ENCODE measurements around the gene GJB5. TPM values are rescaled to one million over a fixed set of nuclear protein-coding genes. Genes with fewer than 3 reads are reported as not detected.

Gene GJB5
- total RNA-seq, 1 donor from 2014 or later, result not detected

DNA sequence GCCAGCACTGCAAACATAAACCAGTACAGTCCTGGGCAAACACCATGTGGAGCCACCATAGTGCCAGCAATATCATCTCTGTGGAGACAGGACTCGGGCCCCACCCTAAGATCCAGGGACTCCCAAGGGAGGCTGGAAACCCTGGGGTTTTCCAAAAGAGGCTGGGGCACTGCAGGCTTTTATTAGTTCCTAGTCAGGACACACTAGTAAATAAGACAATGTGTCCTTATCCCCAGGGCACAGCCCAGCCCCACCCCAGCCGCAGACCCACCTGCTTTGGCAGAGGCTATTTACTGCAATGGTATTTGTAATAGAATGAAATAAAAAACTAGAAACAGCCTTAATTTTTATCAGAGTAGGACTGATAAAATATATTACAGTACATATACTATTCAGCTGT lies 25.7 kb downstream of the GJB5 start:
- peak in 1 of 2 donors; percentile 30 for DNase-seq (ENCODE audit: low spot score in 2 of 2)
- peaks cover 6% of the 10 kb centered on the region for H3K27me3 ChIP-seq

DNA sequence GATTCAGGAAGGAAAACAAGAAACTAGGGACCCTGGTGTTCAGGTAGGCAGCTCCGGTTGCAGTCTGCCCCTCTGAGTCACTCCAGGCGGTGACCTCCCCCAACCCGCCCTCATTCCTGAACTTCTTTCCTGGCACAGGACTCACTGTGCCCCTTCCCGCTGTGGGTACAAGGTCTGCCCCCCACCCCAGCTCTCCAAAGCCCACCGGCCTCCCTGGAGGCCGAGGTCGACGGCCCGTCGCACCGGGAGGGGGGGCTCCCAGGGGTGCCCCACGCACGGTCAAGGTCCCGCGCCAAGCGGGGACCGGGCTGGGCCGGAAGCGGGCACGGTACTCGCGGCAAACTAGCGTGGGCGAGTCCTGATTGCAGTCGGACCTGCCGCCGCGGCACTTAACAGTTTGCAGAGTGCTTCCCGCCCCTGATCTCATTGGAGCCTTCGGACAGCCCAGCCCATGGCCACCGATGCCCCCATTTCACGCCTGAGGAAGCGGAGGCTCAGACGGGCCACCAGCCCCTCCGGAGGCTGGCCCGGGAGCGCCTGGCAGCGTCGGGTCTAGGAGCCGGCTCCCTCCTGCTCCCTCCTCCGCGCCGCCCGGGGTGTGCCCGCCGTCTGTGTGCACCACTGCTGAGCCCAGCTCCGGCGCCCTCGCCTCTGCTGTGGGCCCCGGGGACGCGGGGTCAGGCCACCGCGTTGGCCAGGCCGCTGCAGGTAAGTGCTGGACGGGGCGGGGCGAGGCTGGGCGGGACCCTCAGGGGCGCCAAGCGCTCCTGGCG lies 26.4 kb downstream of the GJB5 start, which contains the start of gene GJB3:
GJB3 (plus strand) TSS at position 144 of the 773 bp plus-strand sequence. CDS start 3,549 bp downstream, outside the sequence.
- Histone ChIP-seq H3K4me1 (peaks cover 5 to 12% of the 10 kb centered on the region in 2 donors), H3K4me3 (peak within 1 kb of the TSS; percentile 56 to 68), H3K9me3 (no peaks in the 10 kb centered on the region), H3K36me3 (no peaks in the 10 kb centered on the region), H3K27me3 (peaks cover 6% of the 10 kb centered on the region), H3K27ac (no peak within 1 kb of the TSS)
- intact Hi-C loops (cut with DNase I), result no loop called here
- TF ChIP-seq CTCF (IDR thresholded peaks at IDR 0.05), result no peak
- DNase-seq (ENCODE audit: low spot score in 2 of 2), result peak in 1 of 2 donors; percentile 61

More for the DNA sequence above, 25.7 kb downstream of the GJB5 start:
- no peak for TF ChIP-seq CTCF (IDR thresholded peaks at IDR 0.05)
- no peak overlapping the region for H3K4me3 ChIP-seq
- H3K36me3 ChIP-seq, result no peaks in the 10 kb centered on the region
- peaks cover 5 to 12% of the 10 kb centered on the region in 2 donors for H3K4me1 ChIP-seq
- intact Hi-C loops (cut with DNase I), result no loop called here
- H3K9me3 ChIP-seq, result no peaks in the 10 kb centered on the region
- no peak overlapping the region for H3K27ac ChIP-seq

GRCh38 chr1:34781844-34782391 lies 27.1 kb downstream of the GJB5 start:
- intact Hi-C loops (cut with DNase I), result no loop called here
- DNase-seq (ENCODE audit: low spot score in 2 of 2), result peak in 1 of 2 donors; percentile 38

GRCh38 chr1:34784751-34785221 lies 29.9 kb downstream of the GJB5 start:
- Histone ChIP-seq H3K4me3 (no peak overlapping the region), H3K27ac (no peak overlapping the region), H3K27me3 (peaks cover 6% of the 10 kb centered on the region), H3K9me3 (no peaks in the 10 kb centered on the region), H3K4me1 (peaks cover 5 to 24% of the 10 kb centered on the region in 2 donors), H3K36me3 (no peaks in the 10 kb centered on the region)
- intact Hi-C loops (cut with DNase I), result no loop called here
- TF ChIP-seq CTCF (IDR thresholded peaks at IDR 0.05), result no peak
- peak in 1 of 2 donors; percentile 61 for DNase-seq (ENCODE audit: low spot score in 2 of 2)

More at GRCh38 chr1:34781844-34782391, 27.1 kb downstream of the GJB5 start:
- TF ChIP-seq CTCF (IDR thresholded peaks at IDR 0.05), result no peak
- peaks cover 6% of the 10 kb centered on the region for H3K27me3 ChIP-seq
- H3K36me3 ChIP-seq, result no peaks in the 10 kb centered on the region
- H3K4me1 ChIP-seq, result peaks cover 5 to 16% of the 10 kb centered on the region in 2 donors
- no peaks in the 10 kb centered on the region for H3K9me3 ChIP-seq
- H3K27ac ChIP-seq, result no peak overlapping the region
- H3K4me3 ChIP-seq, result peak overlapping the region; percentile 56 to 68

DNA sequence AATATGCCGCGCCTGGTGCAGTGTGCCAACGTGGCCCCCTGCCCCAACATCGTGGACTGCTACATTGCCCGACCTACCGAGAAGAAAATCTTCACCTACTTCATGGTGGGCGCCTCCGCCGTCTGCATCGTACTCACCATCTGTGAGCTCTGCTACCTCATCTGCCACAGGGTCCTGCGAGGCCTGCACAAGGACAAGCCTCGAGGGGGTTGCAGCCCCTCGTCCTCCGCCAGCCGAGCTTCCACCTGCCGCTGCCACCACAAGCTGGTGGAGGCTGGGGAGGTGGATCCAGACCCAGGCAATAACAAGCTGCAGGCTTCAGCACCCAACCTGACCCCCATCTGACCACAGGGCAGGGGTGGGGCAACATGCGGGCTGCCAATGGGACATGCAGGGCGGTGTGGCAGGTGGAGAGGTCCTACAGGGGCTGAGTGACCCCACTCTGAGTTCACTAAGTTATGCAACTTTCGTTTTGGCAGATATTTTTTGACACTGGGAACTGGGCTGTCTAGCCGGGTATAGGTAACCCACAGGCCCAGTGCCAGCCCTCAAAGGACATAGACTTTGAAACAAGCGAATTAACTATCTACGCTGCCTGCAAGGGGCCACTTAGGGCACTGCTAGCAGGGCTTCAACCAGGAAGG lies 30.5 kb downstream of the GJB5 start:
- H3K27me3 ChIP-seq, result peaks cover 6% of the 10 kb centered on the region

More for the DNA sequence above, 30.5 kb downstream of the GJB5 start:
- H3K9me3 ChIP-seq, result no peaks in the 10 kb centered on the region
- no peak overlapping the region for H3K27ac ChIP-seq
- intact Hi-C loops (cut with DNase I), result no loop called here
- H3K4me3 ChIP-seq, result no peak overlapping the region
- peak in 1 of 2 donors; percentile 55 for DNase-seq (ENCODE audit: low spot score in 2 of 2)
- no peak for TF ChIP-seq CTCF (IDR thresholded peaks at IDR 0.05)
- peaks cover 5 to 24% of the 10 kb centered on the region in 2 donors for H3K4me1 ChIP-seq
- no peaks in the 10 kb centered on the region for H3K36me3 ChIP-seq
